ENCODE data around the gene SMIM27.

GRCh38 chr9:32523910-32524309, 28.2 kb upstream of the SMIM27 start:
- no peak for TF ChIP-seq CTCF (IDR thresholded peaks at IDR 0.05)
- TF ChIP-seq EZH2 (IDR thresholded peaks at IDR 0.05; ENCODE audit: borderline replicate concordance, insufficient read depth, low read depth, low read length, poor library complexity, severe bottlenecking): no peak

All from B cell (primary cell).